Thymus (tissue), 14 donors: ENCODE measurements around the gene CNOT9. TPM values are rescaled to one million over a fixed set of nuclear protein-coding genes. Genes with fewer than 3 reads are reported as not detected.
A peak's percentile ranks its signal among the peaks of the same experiment; 100 is the strongest.
"Not testable (repeated sequence)": the region's sequence is repeated elsewhere in the genome, so short reads cannot be mapped to it uniquely, and the experiment has no call there.

Experiments
- DNase-seq, 9 donors: peaks; one replicate each; pipeline ENCODE4 v3.0.0-alpha.2; 2013; ENCODE audit warnings: low spot score in 9 of 9, low read depth in 6 of 9, missing footprints in 1 of 9
- H3K27ac ChIP-seq, 2 donors: one replicate each; pipeline ENCODE4 v1.5.1; 2013; ENCODE audit warnings: control low read depth in 1 of 2, low read depth in 1 of 2, low read length in 1 of 2, mild to moderate bottlenecking in 1 of 2, moderate library complexity in 1 of 2
- H3K27me3 ChIP-seq, 2 donors: one replicate each; pipeline ENCODE4 v1.5.1; 2013; ENCODE audit warnings: low read length in 1 of 2; ENCODE audit not compliant: control insufficient read depth in 2 of 2, insufficient read depth in 1 of 2
- H3K36me3 ChIP-seq, 2 donors: one replicate each; pipeline ENCODE4 v1.5.1; 2013; ENCODE audit warnings: low read length in 1 of 2, mild to moderate bottlenecking in 1 of 2, moderate library complexity in 1 of 2; ENCODE audit not compliant: control insufficient read depth in 2 of 2, insufficient read depth in 2 of 2
- H3K4me1 ChIP-seq, 2 donors: one replicate each; pipeline ENCODE4 v1.5.1; 2013; ENCODE audit warnings: low read length in 2 of 2; ENCODE audit not compliant: control insufficient read depth in 2 of 2, insufficient read depth in 2 of 2
- H3K4me3 ChIP-seq, 2 donors: one replicate each; pipeline ENCODE4 v1.5.1; 2013; ENCODE audit warnings: low read length in 2 of 2, control low read depth in 1 of 2, mild to moderate bottlenecking in 1 of 2
- H3K9me3 ChIP-seq, 2 donors: one replicate each; pipeline ENCODE4 v1.5.1; 2013; ENCODE audit warnings: low read length in 1 of 2, mild to moderate bottlenecking in 1 of 2; ENCODE audit not compliant: control insufficient read depth in 2 of 2, insufficient read depth in 1 of 2
- WGBS: extraction: QIAGEN DNeasy Blood & Tissue Kit; methylation state at CpG from one replicate; pipeline ENCODE4 v1.1.7; 2013; 5-methylcytosine and 5-hydroxymethylcytosine counted together
- long read RNA-seq, 10 donors: transcript quantifications; one replicate each; lab custom pipeline, GENCODE V29; 2026
- polyA plus RNA-seq: library from polyadenylated mRNA; stranded (reverse); fragments of 200-250 nt; gene quantifications from one replicate; pipeline ENCODE4 v1.2.3, GENCODE V29; 2013
- total RNA-seq: library from RNA; stranded (reverse); fragments of 120-200 nt; gene quantifications from one replicate; pipeline ENCODE4 v1.2.4, GENCODE V29; 2013
- donor health status: healthy.

CNOT9 gene
- total RNA-seq: 52.8 TPM
- 25.6 TPM for polyA plus RNA-seq
- long read RNA-seq, donor 1, full-length matches to known transcripts: 5 of 5 reads
- long read RNA-seq, donor 1, partial matches to known transcripts: 0 of 5 reads
- long read RNA-seq, donor 1, other reads (novel, unspliced or antisense): 0 of 5 reads
- long read RNA-seq, donor 2, full-length matches to known transcripts: 21 of 35 reads
- long read RNA-seq, donor 2, partial matches to known transcripts: 14 of 35 reads
- long read RNA-seq, donor 2, other reads (novel, unspliced or antisense): 0 of 35 reads
- long read RNA-seq, donor 3, full-length matches to known transcripts: 5 of 26 reads
- long read RNA-seq, donor 3, partial matches to known transcripts: 21 of 26 reads
- long read RNA-seq, donor 3, other reads (novel, unspliced or antisense): 0 of 26 reads
- long read RNA-seq, donor 4, full-length matches to known transcripts: 6 of 19 reads
- long read RNA-seq, donor 4, partial matches to known transcripts: 13 of 19 reads
- long read RNA-seq, donor 4, other reads (novel, unspliced or antisense): 0 of 19 reads
- long read RNA-seq, donor 5, full-length matches to known transcripts: 14 of 28 reads
- long read RNA-seq, donor 5, partial matches to known transcripts: 14 of 28 reads
- long read RNA-seq, donor 5, other reads (novel, unspliced or antisense): 0 of 28 reads
- long read RNA-seq, donor 6, full-length matches to known transcripts: 12 of 12 reads
- long read RNA-seq, donor 6, partial matches to known transcripts: 0 of 12 reads
- long read RNA-seq, donor 6, other reads (novel, unspliced or antisense): 0 of 12 reads
- long read RNA-seq, donor 7, full-length matches to known transcripts: 13 of 13 reads
- long read RNA-seq, donor 7, partial matches to known transcripts: 0 of 13 reads
- long read RNA-seq, donor 7, other reads (novel, unspliced or antisense): 0 of 13 reads
- long read RNA-seq, donor 8, partial matches to known transcripts: 6 of 6 reads
- long read RNA-seq, donor 8, other reads (novel, unspliced or antisense): 0 of 6 reads
- long read RNA-seq, donor 9, full-length matches to known transcripts: 5 of 20 reads
- long read RNA-seq, donor 9, partial matches to known transcripts: 15 of 20 reads
- long read RNA-seq, donor 9, other reads (novel, unspliced or antisense): 0 of 20 reads
- long read RNA-seq, donor 10, full-length matches to known transcripts: 5 of 25 reads
- long read RNA-seq, donor 10, partial matches to known transcripts: 20 of 25 reads
- long read RNA-seq, donor 10, other reads (novel, unspliced or antisense): 0 of 25 reads

DNA sequence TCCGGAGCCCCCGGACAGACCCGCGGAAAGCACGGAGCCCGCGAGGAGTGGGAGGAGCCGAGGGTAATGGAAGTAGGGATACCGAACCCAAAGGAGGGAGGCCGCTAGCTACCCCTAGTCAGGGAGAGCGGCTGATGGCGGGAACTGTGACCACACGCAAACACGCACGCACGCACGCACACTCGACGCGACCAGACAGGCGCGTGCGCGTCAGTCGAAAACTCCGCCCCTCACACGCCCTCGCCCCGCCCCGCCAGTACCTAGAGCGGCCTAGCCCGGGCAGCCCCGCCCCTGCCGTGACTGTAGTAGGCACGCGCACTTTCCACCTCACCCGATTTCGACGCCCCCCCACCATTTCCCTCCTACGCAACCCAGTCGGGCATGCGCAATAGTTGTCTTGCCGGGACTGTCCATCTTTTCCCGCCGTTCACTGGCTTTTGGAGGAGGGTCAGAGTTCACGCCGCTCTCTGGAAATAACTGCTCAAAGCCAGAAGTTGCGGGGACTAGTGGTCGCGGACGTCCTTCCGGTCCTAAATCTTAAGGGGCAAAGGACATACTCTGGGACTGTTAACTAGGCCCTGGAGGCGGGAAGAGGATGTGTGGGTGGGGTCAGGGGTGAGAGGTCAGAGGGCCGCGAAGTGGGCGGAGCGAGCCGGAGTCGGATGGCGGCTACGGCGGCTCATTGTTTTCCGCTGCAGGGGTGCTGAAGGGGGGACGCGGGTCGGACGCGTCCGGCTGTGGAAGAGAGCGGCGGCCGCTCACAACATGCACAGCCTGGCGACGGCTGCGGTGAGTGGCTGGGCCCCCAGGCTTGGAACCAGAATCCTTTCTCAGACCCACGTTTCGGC lies at the start of gene CNOT9, which contains the start of gene USP37:
Gene CNOT9, plus strand, starts transcription at position 650 of the 848 bp plus-strand sequence. Its CDS starts 116 bp downstream, at position 766.
Gene USP37, minus strand, starts transcription at position 162 of the 848 bp plus-strand sequence. CDS start 9,698 bp downstream, outside the sequence.
- Histone ChIP-seq H3K27ac (peak within 1 kb of the TSS; percentile 86 to 90), H3K36me3 (peaks cover 4 to 19% of the 10 kb centered on the region in 2 donors), H3K27me3 (no peaks in the 10 kb centered on the region), H3K9me3 (peaks cover 0 to 2% of the 10 kb centered on the region in 2 donors), H3K4me1 (peaks cover 14 to 21% of the 10 kb centered on the region in 2 donors), H3K4me3 (peak within 1 kb of the TSS; percentile 74 to 99)
- WGBS: under 1% methylated on average over 77 of the region's 77 CpGs
- peak; percentile 91 to 98 (median 97) for DNase-seq

GRCh38 chr2:218518876-218519275 lies 49.8 kb upstream of the CNOT9 start:
- Histone ChIP-seq H3K36me3 (peaks cover 9 to 14% of the 10 kb centered on the region in 2 donors), H3K9me3 (no peaks in the 10 kb centered on the region), H3K4me3 (no peak overlapping the region), H3K4me1 (no peaks in the 10 kb centered on the region), H3K27ac (no peak overlapping the region), H3K27me3 (no peaks in the 10 kb centered on the region)
- 97% methylated on average over 1 of the region's 1 CpG for WGBS
- no peak for DNase-seq

DNA sequence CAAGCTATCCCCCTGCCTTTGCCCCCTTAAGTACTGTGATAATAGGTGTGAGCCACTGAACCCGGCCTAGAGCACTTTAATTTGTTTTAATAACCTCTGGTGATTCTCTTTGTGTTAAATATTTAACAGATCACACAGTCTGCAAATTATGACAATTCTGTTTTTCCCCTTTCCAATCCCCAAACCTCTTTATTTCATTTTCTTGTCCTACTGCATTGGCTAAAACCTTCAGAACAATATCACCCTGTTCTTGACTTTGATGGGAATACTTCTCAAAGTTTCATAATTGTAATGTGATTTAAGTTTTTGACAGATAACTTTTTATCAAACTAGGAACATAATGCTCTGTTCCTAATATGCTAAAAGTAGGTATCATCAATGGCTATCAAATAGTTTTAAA lies 45.0 kb upstream of the CNOT9 start:
- H3K4me3 ChIP-seq: no peak overlapping the region
- H3K9me3 ChIP-seq: peaks cover 0 to 4% of the 10 kb centered on the region in 2 donors
- no peaks in the 10 kb centered on the region for H3K4me1 ChIP-seq
- no peak overlapping the region for H3K27ac ChIP-seq
- H3K27me3 ChIP-seq: no peaks in the 10 kb centered on the region
- H3K36me3 ChIP-seq: peaks cover 25 to 34% of the 10 kb centered on the region in 2 donors
- WGBS: 98% methylated on average over 1 of the region's 1 CpG
- no peak for DNase-seq

GRCh38 chr2:218528409-218528808 lies 40.2 kb upstream of the CNOT9 start:
- H3K4me3 ChIP-seq, H3K9me3 ChIP-seq, H3K27me3 ChIP-seq, DNase-seq, H3K27ac ChIP-seq, H3K4me1 ChIP-seq: not testable (repeated sequence)
- 99% methylated on average over 2 of the region's 2 CpGs for WGBS
- H3K36me3 ChIP-seq: peaks cover 26 to 52% of the 10 kb centered on the region in 2 donors

- Histone ChIP-seq H3K4me3 (no peak overlapping the region), H3K36me3 (peaks cover 26 to 60% of the 10 kb centered on the region in 2 donors), H3K9me3 (no peaks in the 10 kb centered on the region), H3K4me1 (no peaks in the 10 kb centered on the region), H3K27ac (no peak overlapping the region), H3K27me3 (no peaks in the 10 kb centered on the region)
- whole genome bisulfite sequencing: 97% methylated on average over 2 of the region's 2 CpGs
- DNase-seq: no peak
Measured at GRCh38 chr2:218529990-218530389, 38.6 kb upstream of the CNOT9 start.

DNA sequence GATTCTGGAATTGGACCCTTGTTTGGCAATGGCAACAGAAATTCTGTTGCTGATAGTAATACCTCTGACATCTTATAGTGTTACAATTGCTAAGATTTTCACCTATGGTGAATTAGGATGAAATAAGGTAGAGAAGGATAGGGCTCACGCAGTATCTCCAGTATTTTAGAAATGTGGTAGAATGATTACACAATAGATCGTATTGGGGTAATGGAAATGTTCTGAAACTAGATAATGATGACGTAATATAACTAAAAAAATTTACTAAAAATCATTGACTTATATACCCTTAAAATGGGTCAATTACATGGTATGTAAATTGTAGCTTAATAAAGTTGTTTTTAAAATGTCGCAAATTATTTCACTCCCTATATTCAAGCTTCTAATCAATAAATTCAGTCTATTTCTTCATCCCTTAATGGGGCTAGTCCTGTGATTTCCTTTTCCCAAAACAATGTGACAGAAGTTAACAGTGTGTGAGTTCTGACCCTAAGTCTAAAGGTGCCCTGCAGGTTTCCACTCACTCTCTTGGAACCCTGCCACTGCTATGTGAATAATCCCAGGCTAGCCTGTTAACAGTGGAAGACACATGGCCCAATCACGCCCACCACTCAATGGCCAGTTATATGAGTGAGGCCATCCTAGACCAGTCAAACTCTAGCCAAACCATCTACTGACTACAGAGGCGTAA lies 31.7 kb upstream of the CNOT9 start:
- DNase-seq: no peak
- WGBS: 90% methylated on average over 6 of the region's 6 CpGs
- no peaks in the 10 kb centered on the region for H3K9me3 ChIP-seq
- no peaks in the 10 kb centered on the region for H3K27me3 ChIP-seq
- H3K4me1 ChIP-seq: no peaks in the 10 kb centered on the region
- H3K36me3 ChIP-seq: peaks cover 43 to 70% of the 10 kb centered on the region in 2 donors
- no peak overlapping the region for H3K27ac ChIP-seq
- H3K4me3 ChIP-seq: no peak overlapping the region

DNA sequence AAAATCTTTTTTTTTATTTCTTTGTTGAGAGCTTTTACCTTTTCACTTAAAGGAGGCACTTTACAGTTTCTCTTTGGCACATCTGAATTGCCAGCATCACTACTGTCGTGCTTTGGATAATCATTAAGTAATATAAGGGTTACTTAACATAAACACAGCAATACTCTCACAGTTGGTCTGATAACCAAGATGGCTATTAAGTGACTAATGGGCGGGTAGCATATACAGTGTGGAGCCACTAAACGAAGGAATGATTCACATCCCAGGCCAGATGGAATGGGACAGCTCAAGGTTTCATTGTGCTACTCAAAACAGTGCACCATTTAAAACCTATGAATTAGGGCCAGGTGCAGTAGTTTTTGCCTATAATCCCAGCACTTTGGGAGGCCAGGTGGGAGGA lies 28.6 kb upstream of the CNOT9 start:
- no peaks in the 10 kb centered on the region for H3K4me1 ChIP-seq
- H3K9me3 ChIP-seq: no peaks in the 10 kb centered on the region
- H3K27ac ChIP-seq: no peak overlapping the region
- no peaks in the 10 kb centered on the region for H3K27me3 ChIP-seq
- no peak for DNase-seq
- peaks cover 39 to 77% of the 10 kb centered on the region in 2 donors for H3K36me3 ChIP-seq
- H3K4me3 ChIP-seq: no peak overlapping the region
- over 99% methylated on average over 3 of the region's 3 CpGs for WGBS
